IMR-90 (cell line): ENCODE data around the gene PTGES3L. TPM values are rescaled to one million over a fixed set of nuclear protein-coding genes. Genes with fewer than 3 reads are reported as not detected.

Source experiments
- ATAC-seq: fragments of 200-7000 bp; cut with Tn5 transposase; 2 replicates; pipeline ENCODE4 v1.9.1; 2020; ENCODE audit warnings: low read depth, mild to moderate bottlenecking, moderate library complexity
- BruUV-seq: library from RNA; stranded (reverse); fragments of 400-500 nt; replicated peaks from 2 replicates; lab custom pipeline; 2021; lab: Mats Ljungman, UMichigan
- CTCF ChIA-PET: fragments of 300-600 bp; formaldehyde crosslinking; extraction: SDS; loops from one replicate; lab custom pipeline; 2021; ENCODE audit warnings: antibody characterized with exemption; lab: Yijun Ruan, JAX
- POLR2A ChIA-PET: fragments of 300-600 bp; sonication (Branson Sonifier 250); formaldehyde crosslinking; loops from one replicate; lab custom pipeline; 2022; ENCODE audit warnings: antibody characterized with exemption; ENCODE audit not compliant: unreplicated experiment; lab: Charles Lee
- DNase-seq: peaks from one replicate; pipeline ENCODE4 v3.0.0; 2013
- H2AFZ ChIP-seq: replicated peaks from 2 replicates; pipeline ENCODE3; 2013; ENCODE audit warnings: low read length, mild to moderate bottlenecking; ENCODE audit not compliant: poor library complexity
- H2AK5ac ChIP-seq: 2 replicates; pipeline ENCODE4 v1.6.1; 2013; ENCODE audit warnings: low read depth, low read length, inconsistent platforms
- H2AK9ac ChIP-seq: replicated peaks from 2 replicates; pipeline ENCODE3; 2013; ENCODE audit warnings: mild to moderate bottlenecking, low read depth, low read length, moderate library complexity; ENCODE audit not compliant: poor library complexity
- H2BK120ac ChIP-seq: 2 replicates; pipeline ENCODE4 v1.6.1; 2013; ENCODE audit warnings: low read depth, low read length, inconsistent platforms
- H2BK15ac ChIP-seq: 3 replicates; pipeline ENCODE4 v1.6.1; 2013; ENCODE audit warnings: low read depth, low read length, inconsistent platforms
- H2BK20ac ChIP-seq: 2 replicates; pipeline ENCODE4 v1.6.1; 2013; ENCODE audit warnings: low read depth, mild to moderate bottlenecking, inconsistent platforms, low read length, moderate library complexity
- H2BK5ac ChIP-seq: 2 replicates; pipeline ENCODE4 v1.6.1; 2013; ENCODE audit warnings: mild to moderate bottlenecking, low read depth, low read length, inconsistent platforms; ENCODE audit not compliant: poor library complexity, severe bottlenecking
- H3K14ac ChIP-seq: replicated peaks from 2 replicates; pipeline ENCODE4 v1.6.1; 2013; ENCODE audit warnings: low read depth, low read length, inconsistent platforms
- H3K18ac ChIP-seq: 2 replicates; pipeline ENCODE4 v1.6.1; 2013; ENCODE audit warnings: low read depth, low read length, control low read depth
- H3K23ac ChIP-seq: 2 replicates; pipeline ENCODE4 v1.6.1; 2013; ENCODE audit warnings: low read depth, low read length, inconsistent platforms
- H3K27ac ChIP-seq: 2 replicates; pipeline ENCODE4 v1.5.1; 2013; ENCODE audit warnings: mild to moderate bottlenecking, control low read depth, low read length; ENCODE audit not compliant: insufficient read depth
- H3K27me3 ChIP-seq: 2 replicates; pipeline ENCODE4 v1.6.1; 2013; ENCODE audit warnings: low read length; ENCODE audit not compliant: control insufficient read depth, insufficient read depth
- H3K36me3 ChIP-seq: 2 replicates; pipeline ENCODE4 v1.6.1; 2013; ENCODE audit warnings: low read length, mixed read lengths; ENCODE audit not compliant: control insufficient read depth, insufficient read depth
- H3K4ac ChIP-seq: 2 replicates; pipeline ENCODE4 v1.6.1; 2013; ENCODE audit warnings: low read depth, low read length, inconsistent platforms
- H3K4me1 ChIP-seq: 2 replicates; pipeline ENCODE4 v1.6.1; 2013; ENCODE audit warnings: low read length, mixed read lengths; ENCODE audit not compliant: control insufficient read depth, insufficient read depth
- H3K4me2 ChIP-seq: 2 replicates; pipeline ENCODE4 v1.6.1; 2013; ENCODE audit warnings: low read depth, mild to moderate bottlenecking, control low read depth, low read length, moderate library complexity
- H3K4me3 ChIP-seq: 2 replicates; pipeline ENCODE4 v1.5.1; 2013; ENCODE audit warnings: low read depth, mild to moderate bottlenecking, control low read depth, low read length, moderate library complexity; ENCODE audit not compliant: insufficient read depth
- H3K56ac ChIP-seq: 2 replicates; pipeline ENCODE4 v1.6.1; 2013; ENCODE audit warnings: low read length, inconsistent platforms; ENCODE audit not compliant: insufficient read depth; ENCODE audit errors: extremely low read depth
- H3K79me1 ChIP-seq, 2 experiments: 2 replicates each; pipeline ENCODE4 v1.6.1; 2013; ENCODE audit warnings: low read length in 2 of 2, inconsistent platforms in 1 of 2, low read depth in 1 of 2
- H3K9ac ChIP-seq: 2 replicates; pipeline ENCODE4 v1.6.1; 2013; ENCODE audit warnings: low read depth, low read length, control low read depth
- H3K9me1 ChIP-seq: 2 replicates; pipeline ENCODE4 v1.6.1; 2013; ENCODE audit warnings: low read length, inconsistent platforms; ENCODE audit not compliant: insufficient read depth
- H3K9me3 ChIP-seq: 2 replicates; pipeline ENCODE4 v1.6.1; 2013; ENCODE audit warnings: low read length; ENCODE audit not compliant: control insufficient read depth, insufficient read depth
- H4K20me1 ChIP-seq: 2 replicates; pipeline ENCODE4 v1.6.1; 2013; ENCODE audit warnings: low read length, inconsistent platforms; ENCODE audit not compliant: insufficient read depth
- H4K5ac ChIP-seq: 2 replicates; pipeline ENCODE4 v1.6.1; 2013; ENCODE audit warnings: mild to moderate bottlenecking, low read depth, low read length, control low read depth
- H4K8ac ChIP-seq, 2 experiments: 2 replicates each; pipeline ENCODE4 v1.6.1; 2013; ENCODE audit warnings: low read depth in 2 of 2, low read length in 2 of 2, control low read depth in 1 of 2, inconsistent platforms in 1 of 2
- H4K91ac ChIP-seq: 2 replicates; pipeline ENCODE4 v1.6.1; 2013; ENCODE audit warnings: low read depth, low read length, inconsistent platforms; ENCODE audit not compliant: insufficient read depth
- BHLHE40 ChIP-seq: fragments of 150-350 bp; IDR thresholded peaks from 2 replicates; pipeline ENCODE4 v1.6.1; 2016; ENCODE audit warnings: mild to moderate bottlenecking, low read depth, low read length
- CHD1 ChIP-seq: IDR thresholded peaks from 2 replicates; pipeline ENCODE4 v1.6.1; 2012; ENCODE audit warnings: low read depth, low read length, improper control_type of control experiment
- NFE2L2 ChIP-seq: fragments of 150-350 bp; IDR thresholded peaks from 2 replicates; pipeline ENCODE4 v1.6.1; 2016; ENCODE audit warnings: low read depth, mild to moderate bottlenecking, low read length
- POLR2A ChIP-seq: IDR thresholded peaks from 2 replicates; pipeline ENCODE4 v1.6.1; 2012; ENCODE audit warnings: mild to moderate bottlenecking, low read depth, low read length
- RAD21 ChIP-seq: IDR thresholded peaks from 2 replicates; pipeline ENCODE4 v1.6.1; 2012; ENCODE audit warnings: low read length, improper control_type of control experiment
- dilution Hi-C: fragments of 300-500 bp; cut with HindIII; formaldehyde crosslinking; loops from one replicate; pipeline ENCODE4 v1.14.3; 2018; ENCODE audit warnings: low sequenced_read_pairs; ENCODE audit not compliant: unreplicated experiment
- in situ Hi-C: fragments of 300-500 bp; cut with MboI; formaldehyde crosslinking; loops from 3 replicates; pipeline ENCODE4 v1.14.3; 2019; ENCODE audit warnings: low sequenced_read_pairs, inconsistent platforms, mixed read lengths
- intact Hi-C: fragments of 100-400 bp; cut with micrococcal nuclease; formaldehyde crosslinking; loops from 2 replicates; pipeline ENCODE4 v1.10.0; 2022
- polyA plus RNA-seq, 3 experiments: library from polyadenylated mRNA; depleted of rRNA; stranded (reverse); fragments of >200 nt; gene quantifications; 2 replicates each; pipeline ENCODE4 v1.2.3, GENCODE V29; 2012; ENCODE audit warnings: low replicate concordance in 1 of 3
- total RNA-seq: library from RNA; depleted of rRNA; stranded (reverse); fragments of >200 nt; gene quantifications from 2 replicates; pipeline ENCODE4 v1.2.3, GENCODE V29; 2012
- TF ChIP-seq, protein P1 (sequence below): fragments of 150-350 bp; IDR thresholded peaks from 2 replicates; pipeline ENCODE4 v1.6.1; 2017; ENCODE audit warnings: mild to moderate bottlenecking, antibody characterized with exemption, low read length, low read depth

Gene PTGES3L
- total and polyA plus RNA-seq, 2 of the 4 experiments (the other 2 are of a cell fraction): 1.4 to 2.4 TPM

DNA sequence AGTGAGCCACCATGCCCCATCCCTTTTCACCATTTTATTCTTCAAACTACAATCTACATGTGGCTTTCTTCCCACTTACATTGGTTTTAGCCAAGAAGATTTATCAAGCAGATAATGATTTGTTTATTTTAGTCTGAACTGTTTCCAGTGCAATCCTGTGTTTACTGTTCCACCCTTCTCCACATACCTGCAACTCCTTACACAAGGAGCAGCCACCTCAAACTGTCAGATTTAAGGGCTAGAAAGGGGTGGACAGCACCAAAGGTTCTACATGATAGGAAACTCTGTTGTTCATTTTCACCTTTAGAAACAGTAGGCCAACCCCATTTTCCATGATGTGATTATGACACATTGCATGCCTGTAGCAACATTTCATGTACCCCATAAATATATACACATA lies 2.4 kb upstream of the PTGES3L start:
- Histone ChIP-seq H4K5ac (no peak overlapping the region), H3K4me3 (no peak overlapping the region), H3K27me3 (no peaks in the 10 kb centered on the region), H2AK5ac (no peak overlapping the region), H3K36me3 (peaks cover 11% of the 10 kb centered on the region), H3K79me1 (peaks cover 0 to 65% of the 10 kb centered on the region in 2 experiments), H2AFZ (no peak overlapping the region), H3K9ac (no peak overlapping the region), H3K4ac (no peak overlapping the region), H2AK9ac (no peak overlapping the region), H2BK5ac (no peak overlapping the region), H2BK15ac (no peak overlapping the region), H3K27ac (no peak overlapping the region), H4K8ac (no peak overlapping the region), H2BK120ac (no peak overlapping the region), H3K14ac (no peak overlapping the region), H3K23ac (no peak overlapping the region), H4K91ac (no peak overlapping the region), H2BK20ac (no peak overlapping the region), H3K9me3 (no peaks in the 10 kb centered on the region), H3K4me1 (peaks cover 6% of the 10 kb centered on the region), H3K4me2 (no peak overlapping the region), H3K9me1 (peaks cover 18% of the 10 kb centered on the region), H3K56ac (no peak overlapping the region), H3K18ac (no peak overlapping the region), H4K20me1 (peaks cover 10% of the 10 kb centered on the region; the same call in 1 of the 2 replicates)
- in situ Hi-C loops (loop anchor here (25.0 kb wide), 1 partner anchor 380 kb away; no protein-coding TSS in a partner anchor), dilution Hi-C loops (no loop called here), intact Hi-C loops (no loop called here)
- CTCF ChIA-PET: no interaction called here
- BruUV-seq: no TSS peak
- ATAC-seq (no peak), DNase-seq (no peak)
- POLR2A ChIA-PET: no interaction called here
- TF ChIP-seq NFE2L2: no peak
- TF ChIP-seq RAD21: no peak
- no peak for TF ChIP-seq CHD1
- no peak for TF ChIP-seq POLR2A
- TF ChIP-seq, protein P1, sequence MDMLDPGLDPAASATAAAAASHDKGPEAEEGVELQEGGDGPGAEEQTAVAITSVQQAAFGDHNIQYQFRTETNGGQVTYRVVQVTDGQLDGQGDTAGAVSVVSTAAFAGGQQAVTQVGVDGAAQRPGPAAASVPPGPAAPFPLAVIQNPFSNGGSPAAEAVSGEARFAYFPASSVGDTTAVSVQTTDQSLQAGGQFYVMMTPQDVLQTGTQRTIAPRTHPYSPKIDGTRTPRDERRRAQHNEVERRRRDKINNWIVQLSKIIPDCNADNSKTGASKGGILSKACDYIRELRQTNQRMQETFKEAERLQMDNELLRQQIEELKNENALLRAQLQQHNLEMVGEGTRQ: no peak
- no peak for TF ChIP-seq BHLHE40
